Left kidney (tissue), 8 donors: ENCODE measurements around the gene CMSS1. TPM values are rescaled to one million over a fixed set of nuclear protein-coding genes. Genes with fewer than 3 reads are reported as not detected.

ENCODE experiments used
- DNase-seq: peaks from one replicate; pipeline ENCODE4 v3.0.0-alpha.2; 2013
- long read RNA-seq, 8 donors: transcript quantifications; one replicate each; lab custom pipeline, GENCODE V29; 2026
- polyA plus RNA-seq: library from polyadenylated mRNA; unstranded; fragments of 120-200 nt; gene quantifications from one replicate; pipeline ENCODE4 v1.2.1, GENCODE V29; 2013; ENCODE audit not compliant: insufficient read length

The CMSS1 gene
- 47.6 TPM for polyA plus RNA-seq
- long read RNA-seq, donor 1, full-length matches to known transcripts, result 3 of 27 reads
- long read RNA-seq, donor 1, partial matches to known transcripts, result 24 of 27 reads
- long read RNA-seq, donor 1, other reads (novel, unspliced or antisense), result 0 of 27 reads
- long read RNA-seq, donor 2, partial matches to known transcripts, result 18 of 19 reads
- long read RNA-seq, donor 2, other reads (novel, unspliced or antisense), result 0 of 19 reads
- long read RNA-seq, donor 3, partial matches to known transcripts, result 17 of 19 reads
- long read RNA-seq, donor 3, other reads (novel, unspliced or antisense), result 0 of 19 reads
- long read RNA-seq, donor 4, result 0 reads
- long read RNA-seq, donor 5, partial matches to known transcripts, result 64 of 65 reads
- long read RNA-seq, donor 5, other reads (novel, unspliced or antisense), result 0 of 65 reads
- long read RNA-seq, donor 6, partial matches to known transcripts, result 45 of 46 reads
- long read RNA-seq, donor 6, other reads (novel, unspliced or antisense), result 0 of 46 reads
- long read RNA-seq, donor 7, partial matches to known transcripts, result 44 of 45 reads
- long read RNA-seq, donor 7, other reads (novel, unspliced or antisense), result 0 of 45 reads
- long read RNA-seq, donor 8, partial matches to known transcripts, result 5 of 6 reads
- long read RNA-seq, donor 8, other reads (novel, unspliced or antisense), result 0 of 6 reads

DNA sequence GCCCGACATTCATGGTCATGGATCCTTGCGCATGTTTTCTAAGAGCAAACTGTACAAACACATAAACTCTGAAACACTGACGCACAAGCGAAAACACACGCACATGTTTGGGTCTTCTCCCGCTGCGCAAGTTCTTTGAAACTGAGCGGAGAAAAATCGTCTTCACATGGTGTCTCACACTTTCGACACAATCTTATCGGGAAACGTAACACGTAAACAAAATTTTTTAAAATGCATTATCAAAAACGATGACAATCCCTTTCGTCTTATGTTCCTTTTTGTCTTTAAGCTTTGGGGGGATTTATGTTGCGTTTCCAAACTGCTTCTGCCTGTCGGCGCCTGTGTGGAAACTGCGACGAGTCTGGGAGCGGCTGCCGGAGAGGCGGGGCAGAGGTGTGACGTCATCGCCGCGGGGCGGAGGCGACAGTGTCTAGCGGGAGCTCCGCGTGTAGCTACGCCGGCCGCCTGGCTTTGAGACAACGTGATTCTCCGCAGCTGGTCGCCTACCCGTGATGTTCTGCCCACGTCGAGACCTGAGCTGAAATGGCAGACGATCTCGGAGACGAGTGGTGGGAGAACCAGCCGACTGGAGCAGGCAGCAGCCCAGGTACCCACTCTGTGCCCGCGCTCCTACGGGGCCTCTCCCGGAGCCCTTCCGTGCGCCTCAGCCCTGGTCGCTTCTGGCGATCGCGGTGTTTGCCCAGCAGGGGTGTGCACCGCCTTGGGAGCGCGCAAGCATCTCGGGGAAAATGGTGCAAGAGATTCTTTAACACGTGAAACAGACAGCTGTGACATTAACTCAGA lies at the start of gene CMSS1:
Gene CMSS1 (plus strand): TSS at position 426 of the 804 bp plus-strand sequence.
- DNase-seq, result peak; percentile 93

DNA sequence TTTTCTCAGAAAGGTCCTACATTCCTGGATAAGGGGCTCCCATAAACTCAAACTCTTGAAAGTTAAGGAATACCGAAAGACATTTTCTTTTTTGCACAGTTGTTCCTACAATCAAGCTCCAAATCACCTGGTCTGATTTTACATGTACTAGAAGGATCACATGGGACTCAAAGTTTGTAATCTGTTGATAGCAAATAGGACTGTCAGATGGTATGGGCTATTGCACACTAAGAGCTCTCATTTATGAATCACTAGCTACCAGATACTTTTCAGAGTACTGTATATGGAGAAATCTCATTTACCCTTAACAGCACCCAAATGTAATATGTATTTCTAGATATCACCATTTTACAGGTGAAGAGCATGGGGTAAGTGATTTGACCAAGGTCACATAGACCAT lies 49.5 kb upstream of the CMSS1 start:
- no peak for DNase-seq

DNA sequence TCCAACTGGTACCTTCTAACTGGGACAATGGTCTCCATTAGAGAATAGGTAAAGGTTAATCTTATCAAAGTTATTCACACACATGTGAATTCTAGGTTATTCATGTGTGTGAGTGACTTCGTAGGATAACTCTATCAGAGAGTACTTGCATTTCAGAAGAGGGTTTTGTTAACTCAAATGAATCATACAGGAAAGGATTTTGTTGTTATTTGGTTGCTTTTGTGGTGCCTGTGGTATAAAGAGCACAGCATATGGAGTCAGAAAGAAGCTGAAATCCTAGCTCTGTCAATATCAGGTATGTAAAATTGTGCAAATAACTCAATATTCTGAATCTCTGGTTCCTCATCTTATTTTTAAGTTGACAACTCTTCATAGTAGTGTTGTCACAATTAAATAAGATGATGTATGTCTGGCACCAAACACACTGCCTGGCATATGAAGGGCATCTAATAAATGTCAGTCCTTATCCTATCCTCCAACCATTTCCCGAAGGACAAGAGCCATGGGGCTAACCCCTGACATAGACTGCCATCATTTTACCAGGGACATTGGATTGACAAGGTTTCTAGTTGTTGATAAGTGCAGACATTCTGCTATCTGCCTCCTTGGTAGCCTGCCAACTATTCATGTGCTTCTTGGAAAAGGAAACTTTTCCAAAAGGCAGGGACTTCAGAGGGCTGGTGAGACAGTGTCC lies 48.7 kb upstream of the CMSS1 start:
- no peak for DNase-seq

DNA sequence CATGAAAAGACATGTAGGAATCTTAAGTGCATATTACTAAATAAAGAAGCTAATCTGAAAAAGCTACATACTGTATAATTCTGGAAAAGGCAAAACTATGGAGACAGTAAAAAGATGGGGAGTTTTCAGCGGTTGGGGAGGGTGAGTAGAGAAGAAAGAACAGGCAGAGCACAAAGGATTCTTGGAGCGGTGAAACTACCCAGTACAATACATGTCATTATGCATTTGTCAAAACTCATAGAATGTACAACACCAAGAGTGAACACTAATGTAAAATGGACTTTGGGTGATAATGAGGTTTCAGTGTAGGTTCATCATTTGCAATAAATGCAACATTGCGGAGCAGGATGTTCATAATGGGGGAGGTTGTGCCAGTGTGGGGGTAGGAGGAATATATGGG lies 45.5 kb upstream of the CMSS1 start:
- no peak for DNase-seq

DNA sequence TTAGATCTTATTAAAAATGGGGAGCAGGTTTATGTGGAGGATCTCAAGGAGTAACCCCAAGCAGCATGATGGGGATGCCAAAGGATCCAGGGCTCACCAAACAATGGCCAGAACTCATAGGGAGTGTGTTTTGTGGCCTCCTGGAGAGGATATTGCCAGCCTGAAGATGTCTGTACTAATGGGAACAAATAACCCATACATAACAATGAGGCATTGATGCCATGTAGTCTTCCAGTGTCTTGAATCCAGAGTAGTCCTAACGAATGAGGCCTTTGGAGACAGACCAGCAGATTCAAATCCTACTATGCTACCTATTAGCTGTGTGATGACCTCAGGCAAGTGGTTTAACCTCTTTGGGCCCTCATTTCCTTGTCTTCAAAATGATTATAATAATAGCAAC lies 45.0 kb upstream of the CMSS1 start:
- DNase-seq, result no peak

DNA sequence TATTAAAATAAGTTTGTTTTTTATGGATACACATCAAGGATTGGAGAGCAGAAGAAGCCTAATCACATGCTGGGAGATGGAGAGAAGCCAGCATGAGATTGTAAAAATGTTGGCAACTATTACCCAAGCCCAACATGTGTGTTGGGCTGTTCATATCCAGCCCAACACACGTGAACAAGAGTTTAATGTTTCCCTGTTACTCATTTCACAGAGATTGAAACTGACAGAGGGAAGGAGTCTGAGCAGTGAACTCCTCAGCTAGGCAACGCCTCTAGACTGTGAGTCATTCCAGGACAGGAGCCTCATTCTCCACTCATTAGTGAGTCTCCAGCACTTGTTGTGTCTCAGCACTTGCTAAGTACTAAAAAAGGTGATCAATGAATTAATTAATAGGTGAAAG lies 43.2 kb upstream of the CMSS1 start:
- DNase-seq, result no peak

DNA sequence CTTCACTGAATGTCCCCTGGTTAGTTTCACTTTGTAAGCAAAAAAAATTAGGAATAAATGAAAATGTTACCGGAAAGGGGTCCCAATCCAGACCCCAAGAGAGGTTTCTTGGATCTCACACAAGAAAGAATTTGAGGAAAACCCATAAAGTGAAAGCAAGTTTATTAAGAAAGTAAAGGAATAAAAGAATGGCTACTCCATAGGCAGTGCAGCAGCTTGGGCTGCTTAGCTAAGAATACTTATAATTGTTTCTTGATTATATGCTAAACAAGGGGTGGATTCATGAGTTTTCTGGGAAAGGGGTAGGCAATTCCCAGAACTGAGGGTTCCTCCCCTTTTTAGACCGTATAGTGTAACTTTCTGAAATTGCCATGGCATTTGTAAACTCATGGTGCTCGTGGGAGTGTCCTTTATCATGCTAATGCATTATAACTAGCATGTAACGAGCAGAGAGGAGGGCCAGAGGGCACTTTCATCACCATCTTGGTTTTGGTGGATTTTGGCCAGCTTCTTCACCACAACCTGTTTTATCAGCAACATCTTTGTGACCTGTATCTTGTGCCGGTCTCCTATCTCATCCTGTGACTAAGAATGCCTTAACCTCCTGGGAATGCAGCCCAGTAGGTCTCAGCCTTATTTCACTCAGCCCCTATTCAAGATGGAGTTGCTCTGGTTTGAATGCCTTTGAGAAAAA lies 41.0 kb upstream of the CMSS1 start:
- no peak for DNase-seq

DNA sequence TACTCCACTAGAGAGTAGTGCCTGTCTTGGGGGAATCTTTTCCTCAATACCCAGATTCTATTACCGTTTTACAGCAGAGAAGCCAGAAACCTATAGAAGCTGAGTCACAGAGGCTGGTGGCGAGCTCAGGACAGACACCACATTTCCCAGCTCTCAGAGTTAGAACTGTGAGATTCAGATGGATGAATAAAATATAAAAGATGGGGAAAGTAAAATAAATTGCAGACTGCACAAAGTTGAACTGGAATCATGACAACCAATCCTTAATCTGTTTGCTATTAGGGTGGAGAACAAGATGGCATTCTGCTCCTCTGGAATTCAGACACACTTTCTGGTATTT lies 40.5 kb upstream of the CMSS1 start:
- no peak for DNase-seq

DNA sequence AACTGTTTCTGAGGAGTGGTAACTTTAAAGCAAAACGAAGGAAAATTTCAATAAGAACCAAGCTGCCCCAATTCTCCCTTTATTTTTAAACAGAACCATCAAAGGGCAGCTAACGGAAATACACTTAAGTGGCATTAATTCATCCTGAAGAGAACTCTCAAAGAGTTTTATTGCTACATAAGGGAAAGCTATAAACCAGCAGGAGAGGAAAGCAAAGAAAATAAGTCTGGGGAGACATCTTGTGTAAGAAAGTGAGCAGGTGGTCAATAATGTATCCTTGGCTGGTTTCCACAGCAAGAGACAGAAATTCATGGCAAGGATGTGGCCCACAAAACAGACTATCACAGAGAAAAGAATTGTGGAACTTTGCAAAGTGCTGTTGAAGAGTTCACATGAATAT lies 40.0 kb upstream of the CMSS1 start:
- peak; percentile 7 for DNase-seq

DNA sequence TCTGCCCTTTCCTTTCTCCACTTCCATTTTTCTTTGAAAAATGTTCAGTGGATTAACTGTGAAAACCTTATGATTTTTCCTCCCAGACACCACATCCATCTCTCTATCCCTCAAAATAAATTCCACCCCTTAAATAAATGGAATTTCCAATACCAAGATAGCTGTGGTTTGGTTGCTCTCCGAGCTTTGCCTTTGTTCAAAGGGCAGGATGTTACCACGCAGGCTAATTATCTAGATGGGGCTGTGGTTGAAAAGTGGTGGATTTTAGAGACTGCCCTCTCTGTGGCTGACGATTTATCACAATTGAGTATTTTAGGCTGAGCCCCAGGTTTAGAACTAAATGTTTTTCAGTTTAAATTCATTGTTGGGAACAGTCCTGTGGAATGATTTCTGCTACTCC lies 36.9 kb upstream of the CMSS1 start:
- DNase-seq, result no peak

DNA sequence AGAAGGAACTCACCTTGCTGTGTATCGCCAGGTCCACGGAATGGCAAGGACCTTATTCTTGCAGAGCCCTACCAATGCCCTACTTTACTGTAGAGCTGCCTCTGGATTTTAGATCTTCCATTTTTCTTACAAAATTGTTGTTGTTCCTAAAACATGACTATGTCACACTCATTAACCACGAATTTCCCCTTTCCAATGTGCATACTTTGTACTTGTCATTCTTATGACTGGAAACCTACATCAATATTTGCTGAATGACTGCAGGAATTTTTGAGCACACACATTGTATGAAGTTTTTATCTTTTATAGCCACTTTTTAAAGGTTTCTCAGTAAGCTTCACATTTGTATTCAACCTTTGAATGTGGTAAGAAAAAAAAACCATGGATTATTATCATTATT lies 35.9 kb upstream of the CMSS1 start:
- no peak for DNase-seq

DNA sequence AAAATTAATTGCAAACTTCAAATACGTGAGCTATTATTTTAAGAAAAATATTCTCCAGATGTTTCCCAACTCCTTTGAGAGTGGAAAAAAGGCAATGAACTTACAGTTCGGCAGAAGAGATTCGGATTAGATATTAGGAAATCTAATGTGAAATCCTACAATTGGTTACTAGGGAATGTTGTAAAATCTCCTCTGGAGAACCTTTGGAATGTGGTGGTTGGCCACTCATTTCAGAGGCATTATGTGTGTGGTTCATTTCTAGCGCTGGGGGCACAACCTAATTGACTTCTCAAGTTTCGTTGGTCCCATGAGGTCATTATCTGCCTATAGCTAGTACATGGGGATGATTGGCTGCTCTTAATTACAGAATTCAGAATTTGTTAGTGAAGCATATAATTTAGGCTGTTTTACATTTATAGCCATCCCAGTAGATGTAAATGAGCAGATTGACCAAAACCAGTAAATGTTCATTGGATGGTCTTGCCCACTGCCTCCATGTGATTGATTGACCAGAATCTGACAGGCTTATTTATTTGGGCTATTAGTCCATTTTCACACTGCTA lies 34.6 kb upstream of the CMSS1 start:
- DNase-seq, result peak; percentile 25

DNA sequence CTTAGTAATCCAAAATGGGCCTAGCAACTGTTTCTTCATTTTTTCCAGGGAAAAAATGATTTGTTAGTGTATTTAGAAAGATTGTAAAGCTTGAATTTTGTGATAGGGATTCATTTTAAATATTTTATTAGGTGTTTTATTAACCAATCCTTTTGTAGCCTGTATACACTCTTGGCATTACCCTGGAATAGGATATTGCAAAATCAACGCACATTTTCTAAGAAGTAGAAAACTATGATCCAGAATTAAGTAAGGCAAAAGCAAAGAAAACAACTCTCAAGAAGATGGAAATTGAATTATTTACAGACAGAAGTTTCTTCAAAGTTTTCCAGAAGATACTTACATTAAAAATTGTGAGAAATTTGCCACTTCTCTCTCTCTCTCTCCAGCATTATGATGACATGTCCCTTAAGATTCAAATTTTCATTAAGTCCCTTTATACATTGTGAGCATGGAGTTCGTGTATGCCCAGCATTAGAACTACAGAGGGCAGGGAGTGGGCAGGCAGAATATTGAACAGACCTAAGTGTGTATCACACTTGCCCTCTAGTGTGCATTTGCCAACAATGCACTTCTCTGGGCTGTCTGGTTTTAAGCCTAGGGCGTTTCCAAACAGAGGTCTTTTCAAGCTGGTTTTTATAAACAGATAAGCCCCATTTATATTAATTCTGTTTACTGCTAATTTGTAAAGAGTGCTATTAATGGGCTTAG lies 28.5 kb upstream of the CMSS1 start:
- peak; percentile 6 for DNase-seq

DNA sequence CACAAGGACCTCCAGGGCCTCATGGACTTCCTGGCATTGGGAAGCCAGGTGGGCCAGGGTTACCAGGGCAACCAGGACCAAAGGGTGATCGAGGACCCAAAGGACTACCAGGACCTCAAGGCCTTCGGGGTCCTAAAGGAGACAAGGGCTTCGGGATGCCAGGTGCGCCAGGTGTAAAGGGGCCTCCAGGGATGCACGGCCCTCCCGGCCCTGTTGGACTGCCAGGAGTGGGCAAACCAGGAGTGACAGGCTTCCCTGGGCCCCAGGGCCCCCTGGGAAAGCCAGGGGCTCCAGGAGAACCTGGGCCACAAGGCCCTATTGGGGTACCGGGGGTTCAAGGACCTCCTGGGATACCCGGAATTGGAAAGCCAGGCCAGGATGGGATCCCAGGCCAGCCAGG lies 23.2 kb upstream of the CMSS1 start:
- no peak for DNase-seq

DNA sequence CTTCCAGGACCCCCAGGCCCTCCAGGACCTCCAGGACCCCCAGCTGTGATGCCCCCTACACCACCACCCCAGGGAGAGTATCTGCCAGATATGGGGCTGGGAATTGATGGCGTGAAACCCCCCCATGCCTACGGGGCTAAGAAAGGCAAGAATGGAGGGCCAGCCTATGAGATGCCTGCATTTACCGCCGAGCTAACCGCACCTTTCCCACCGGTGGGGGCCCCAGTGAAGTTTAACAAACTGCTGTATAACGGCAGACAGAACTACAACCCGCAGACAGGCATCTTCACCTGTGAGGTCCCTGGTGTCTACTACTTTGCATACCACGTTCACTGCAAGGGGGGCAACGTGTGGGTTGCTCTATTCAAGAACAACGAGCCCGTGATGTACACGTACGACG lies 22.1 kb upstream of the CMSS1 start:
- no peak for DNase-seq

DNA sequence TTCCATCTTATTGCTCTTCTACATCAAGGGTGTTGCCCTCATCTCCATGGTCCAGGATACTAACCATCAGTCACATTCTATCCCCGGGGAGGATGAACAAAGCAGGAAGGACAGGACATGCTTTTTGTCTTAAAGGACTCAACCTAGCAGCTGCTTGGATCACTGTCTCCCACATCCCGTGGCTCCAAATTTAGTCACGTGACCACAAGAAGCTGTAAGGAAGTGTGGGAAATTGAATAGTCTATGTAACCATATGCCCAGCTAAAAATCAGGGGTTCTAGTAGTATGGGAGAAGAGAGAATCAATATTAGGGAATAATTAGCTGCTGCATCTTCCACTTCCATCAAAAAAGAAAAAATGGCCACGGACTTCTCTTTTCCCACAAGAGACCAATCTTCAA lies 18.2 kb upstream of the CMSS1 start:
- no peak for DNase-seq

DNA sequence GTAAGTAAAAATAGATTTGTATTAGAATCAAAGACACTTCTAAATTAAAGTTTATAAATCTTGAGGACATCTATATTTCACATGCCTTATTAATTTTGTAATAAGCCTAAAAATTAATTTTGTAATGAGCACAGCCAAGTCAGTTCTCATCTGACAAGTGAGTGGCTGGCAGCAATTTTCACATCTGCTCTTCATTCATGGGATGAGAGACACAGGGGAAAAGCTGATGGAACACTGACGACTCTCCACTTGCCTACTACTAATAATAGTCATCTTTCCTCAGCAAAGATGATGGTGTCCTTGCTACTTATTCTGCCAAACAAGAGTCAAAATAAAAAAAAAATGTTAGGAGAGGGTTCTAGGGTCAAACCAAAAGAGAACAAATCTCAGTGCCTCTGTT lies 14.4 kb upstream of the CMSS1 start:
- no peak for DNase-seq

DNA sequence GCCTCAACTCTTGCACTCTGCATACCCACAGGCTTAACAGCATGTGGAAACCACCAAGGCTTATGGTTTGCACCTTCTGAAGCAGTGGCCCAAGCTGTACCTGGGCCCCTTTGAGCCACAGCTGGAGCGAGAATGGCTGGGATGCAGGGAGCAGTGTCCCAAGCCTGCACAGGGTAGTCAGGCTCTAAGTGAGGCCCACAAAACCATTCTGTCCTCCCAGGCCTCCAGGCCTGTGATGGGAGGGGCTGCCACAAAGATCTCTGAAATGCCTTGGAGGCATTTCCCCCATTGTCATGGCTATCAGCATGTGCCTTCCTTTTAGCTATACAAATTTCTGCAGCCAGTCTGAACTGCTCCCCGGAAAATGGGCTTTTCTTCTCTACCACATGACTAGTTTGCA lies 12.5 kb upstream of the CMSS1 start:
- DNase-seq, result no peak

DNA sequence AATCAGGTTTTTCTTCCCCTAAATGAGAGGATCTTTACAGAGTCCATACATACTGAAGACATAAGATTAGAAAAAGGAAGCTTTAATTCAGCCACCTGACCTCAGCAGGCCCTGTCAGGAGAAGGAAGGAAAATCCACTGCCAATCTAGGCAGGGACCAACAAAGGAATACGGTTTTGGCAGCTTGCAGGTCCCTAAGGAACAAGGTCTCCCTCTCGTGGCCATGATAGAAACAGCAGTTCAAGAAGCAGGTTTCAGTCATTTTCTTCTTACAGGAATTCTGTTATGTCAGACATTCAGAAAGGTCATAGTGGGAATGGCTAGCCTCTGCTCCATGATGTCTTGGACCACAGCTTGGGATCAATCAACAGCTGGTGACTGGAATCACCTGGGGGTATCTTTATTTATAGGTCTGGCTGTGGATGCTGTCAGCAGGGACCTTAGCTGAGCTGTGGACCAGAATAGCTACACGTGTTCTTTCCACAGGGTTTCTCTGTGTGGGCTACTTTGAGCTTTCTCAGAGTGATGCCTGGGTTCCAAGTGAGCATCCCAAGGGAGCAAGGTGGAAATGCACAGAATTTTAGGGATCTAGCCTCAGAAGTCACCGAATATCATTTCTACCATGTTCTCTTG lies 9.4 kb upstream of the CMSS1 start:
- DNase-seq, result peak; percentile 44

DNA sequence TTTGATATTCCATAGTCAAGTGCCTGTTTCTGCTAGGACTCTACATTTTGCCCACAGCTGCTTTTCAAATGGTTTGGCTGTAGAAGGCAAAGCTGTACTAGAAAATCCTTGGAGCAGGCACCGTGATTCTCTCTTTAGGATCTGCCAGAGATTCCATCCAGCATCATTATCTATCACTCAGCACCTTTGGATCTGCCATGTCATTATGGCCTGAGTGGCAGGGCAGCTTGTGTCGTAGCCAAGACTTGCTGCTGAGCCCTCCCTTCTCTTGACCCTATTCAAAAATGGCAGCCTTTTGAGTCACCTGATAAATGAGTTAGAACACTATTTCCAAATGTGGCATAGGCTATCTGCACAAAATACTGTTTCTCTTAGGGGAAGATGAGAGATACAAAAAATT lies 8.1 kb upstream of the CMSS1 start:
- no peak for DNase-seq
